ENCODE results near the gene CLDN2.

The CLDN2 gene

DNA sequence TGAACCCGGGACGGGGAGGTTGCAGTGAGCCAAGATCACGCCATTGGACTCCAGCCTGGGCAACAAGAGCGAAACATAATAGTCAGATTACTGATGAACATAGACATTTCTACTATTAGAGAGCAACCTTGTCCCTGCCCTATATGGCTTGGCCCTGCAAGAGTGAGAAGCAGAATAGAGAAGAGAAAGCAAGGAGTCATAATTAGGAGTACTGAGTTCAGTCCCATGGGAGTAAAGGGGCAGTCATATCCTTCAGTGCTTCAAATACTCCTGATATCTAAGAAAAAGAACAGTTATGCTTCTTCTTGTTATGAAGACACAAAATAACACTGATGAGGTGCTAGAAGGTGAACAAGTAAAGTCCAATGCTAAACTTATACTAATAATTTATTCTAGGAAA is 33.8 kb downstream of the CLDN2 start:
- TF ChIP-seq, protein P1, sequence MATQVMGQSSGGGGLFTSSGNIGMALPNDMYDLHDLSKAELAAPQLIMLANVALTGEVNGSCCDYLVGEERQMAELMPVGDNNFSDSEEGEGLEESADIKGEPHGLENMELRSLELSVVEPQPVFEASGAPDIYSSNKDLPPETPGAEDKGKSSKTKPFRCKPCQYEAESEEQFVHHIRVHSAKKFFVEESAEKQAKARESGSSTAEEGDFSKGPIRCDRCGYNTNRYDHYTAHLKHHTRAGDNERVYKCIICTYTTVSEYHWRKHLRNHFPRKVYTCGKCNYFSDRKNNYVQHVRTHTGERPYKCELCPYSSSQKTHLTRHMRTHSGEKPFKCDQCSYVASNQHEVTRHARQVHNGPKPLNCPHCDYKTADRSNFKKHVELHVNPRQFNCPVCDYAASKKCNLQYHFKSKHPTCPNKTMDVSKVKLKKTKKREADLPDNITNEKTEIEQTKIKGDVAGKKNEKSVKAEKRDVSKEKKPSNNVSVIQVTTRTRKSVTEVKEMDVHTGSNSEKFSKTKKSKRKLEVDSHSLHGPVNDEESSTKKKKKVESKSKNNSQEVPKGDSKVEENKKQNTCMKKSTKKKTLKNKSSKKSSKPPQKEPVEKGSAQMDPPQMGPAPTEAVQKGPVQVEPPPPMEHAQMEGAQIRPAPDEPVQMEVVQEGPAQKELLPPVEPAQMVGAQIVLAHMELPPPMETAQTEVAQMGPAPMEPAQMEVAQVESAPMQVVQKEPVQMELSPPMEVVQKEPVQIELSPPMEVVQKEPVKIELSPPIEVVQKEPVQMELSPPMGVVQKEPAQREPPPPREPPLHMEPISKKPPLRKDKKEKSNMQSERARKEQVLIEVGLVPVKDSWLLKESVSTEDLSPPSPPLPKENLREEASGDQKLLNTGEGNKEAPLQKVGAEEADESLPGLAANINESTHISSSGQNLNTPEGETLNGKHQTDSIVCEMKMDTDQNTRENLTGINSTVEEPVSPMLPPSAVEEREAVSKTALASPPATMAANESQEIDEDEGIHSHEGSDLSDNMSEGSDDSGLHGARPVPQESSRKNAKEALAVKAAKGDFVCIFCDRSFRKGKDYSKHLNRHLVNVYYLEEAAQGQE (IDR thresholded peaks at IDR 0.05; ENCODE audit: insufficient read depth in 1 of 2, low read depth in 2 of 2, low read length in 2 of 2), result no peak
- TF ChIP-seq SIN3A (IDR thresholded peaks at IDR 0.05; ENCODE audit: borderline replicate concordance, insufficient read depth, low read length) (no peak), TAF1 (IDR thresholded peaks at IDR 0.05; ENCODE audit: borderline replicate concordance, insufficient read depth, low read length) (no peak)

DNA sequence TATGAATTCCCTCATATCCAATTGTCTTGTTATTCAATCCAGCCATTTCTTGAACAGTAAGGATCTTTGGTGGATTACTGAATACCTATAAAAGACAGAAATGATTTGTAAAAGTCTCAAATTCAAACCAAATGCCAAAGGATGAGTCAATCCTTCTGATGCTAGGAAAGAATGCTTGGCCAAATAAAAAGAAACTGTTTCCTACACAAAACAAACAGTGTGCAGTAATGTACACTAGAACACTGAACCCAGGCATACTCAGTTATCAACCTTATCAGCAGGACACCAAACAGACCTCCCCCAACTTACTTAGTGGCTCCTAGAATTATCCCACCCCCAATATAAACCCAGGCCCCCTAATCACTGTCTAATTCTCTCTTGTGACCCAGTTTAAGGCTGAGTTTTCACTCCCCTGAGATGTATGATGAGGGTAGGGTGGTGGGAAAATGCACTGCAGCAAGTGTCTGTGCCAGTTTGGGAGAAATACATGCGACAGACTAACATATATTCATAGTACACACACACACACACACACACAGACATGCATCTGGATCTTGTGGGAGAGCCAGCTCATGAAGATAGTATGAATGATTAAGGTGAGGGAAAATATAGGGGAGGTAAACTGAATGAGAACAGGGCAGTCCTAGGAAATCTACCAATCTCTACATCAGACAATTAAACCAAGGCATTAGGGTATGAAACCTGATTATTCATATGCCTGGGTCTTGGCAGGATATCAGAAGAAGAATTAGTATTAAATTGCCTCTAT is 35.0 kb downstream of the CLDN2 start:
- TF ChIP-seq FOXP2 (optimal IDR thresholded peaks at IDR 0.05; ENCODE audit: borderline replicate concordance, extremely low read depth, extremely low read length, insufficient read depth), result no peak
- no peak for TF ChIP-seq POLR2AphosphoS5 (IDR thresholded peaks at IDR 0.05; ENCODE audit: low read depth, low read length)
- no peak for TF ChIP-seq TAF1 (IDR thresholded peaks at IDR 0.05; ENCODE audit: borderline replicate concordance, insufficient read depth, low read length)

DNA sequence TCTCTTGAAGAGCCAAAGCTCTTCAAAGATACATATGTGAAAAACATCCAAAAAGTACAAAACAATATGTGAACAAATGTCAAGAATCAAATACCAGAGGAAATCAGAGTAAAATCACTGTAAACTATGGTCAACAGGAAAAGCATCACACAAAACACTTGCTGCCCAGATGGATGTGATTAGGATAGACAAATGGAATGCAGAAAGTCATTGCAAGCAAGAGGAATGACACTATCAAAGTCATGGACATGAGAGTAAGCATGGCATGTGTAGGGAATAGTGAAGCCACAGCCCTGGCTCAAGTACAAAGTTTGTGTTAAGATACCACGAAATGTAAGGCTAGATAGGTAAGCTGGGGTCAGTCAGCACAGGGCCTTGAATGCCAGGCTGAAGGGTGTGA is 37.7 kb downstream of the CLDN2 start:
- TF ChIP-seq SIN3A (IDR thresholded peaks at IDR 0.05; ENCODE audit: borderline replicate concordance, insufficient read depth, low read length), result no peak
- TF ChIP-seq, protein P1 (IDR thresholded peaks at IDR 0.05; ENCODE audit: insufficient read depth in 1 of 2, low read depth in 2 of 2, low read length in 2 of 2), result no peak

DNA sequence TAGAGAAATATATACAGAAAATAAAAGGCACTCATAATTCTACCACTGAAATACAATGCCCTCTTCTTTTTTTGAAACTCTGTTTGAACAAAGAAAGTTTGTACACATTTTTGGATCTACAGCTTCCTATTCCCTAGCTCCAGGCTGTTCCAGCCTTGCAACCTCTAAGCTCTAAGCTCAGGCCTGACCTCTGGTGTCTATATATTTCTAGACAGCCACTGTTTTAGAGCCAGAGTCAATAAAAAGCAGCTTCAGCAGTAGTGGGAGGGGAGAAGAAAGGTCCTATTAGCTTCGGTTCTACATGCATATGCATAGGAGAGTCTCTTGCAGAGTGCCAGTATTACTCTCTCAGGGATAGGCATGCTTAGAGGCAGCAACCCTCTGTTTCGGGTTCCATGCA is 39.7 kb downstream of the CLDN2 start:
- TF ChIP-seq SIN3A (IDR thresholded peaks at IDR 0.05; ENCODE audit: borderline replicate concordance, insufficient read depth, low read length) (no peak), TAF1 (IDR thresholded peaks at IDR 0.05; ENCODE audit: borderline replicate concordance, insufficient read depth, low read length) (no peak), POLR2AphosphoS5 (IDR thresholded peaks at IDR 0.05; ENCODE audit: low read depth, low read length) (no peak), FOXP2 (optimal IDR thresholded peaks at IDR 0.05; ENCODE audit: borderline replicate concordance, extremely low read depth, extremely low read length, insufficient read depth) (no peak)
- TF ChIP-seq, protein P1 (IDR thresholded peaks at IDR 0.05; ENCODE audit: insufficient read depth in 1 of 2, low read depth in 2 of 2, low read length in 2 of 2), result no peak

GRCh38 chrX:106963111-106963510 is 42.9 kb downstream of the CLDN2 start:
- no peak for TF ChIP-seq SIN3A (IDR thresholded peaks at IDR 0.05; ENCODE audit: borderline replicate concordance, insufficient read depth, low read length)
- TF ChIP-seq, protein P1 (IDR thresholded peaks at IDR 0.05; ENCODE audit: insufficient read depth in 1 of 2, low read depth in 2 of 2, low read length in 2 of 2), result no peak
- TF ChIP-seq FOXP2 (optimal IDR thresholded peaks at IDR 0.05; ENCODE audit: borderline replicate concordance, extremely low read depth, extremely low read length, insufficient read depth), result no peak
- no peak for TF ChIP-seq TAF1 (IDR thresholded peaks at IDR 0.05; ENCODE audit: borderline replicate concordance, insufficient read depth, low read length)
- no peak for TF ChIP-seq POLR2AphosphoS5 (IDR thresholded peaks at IDR 0.05; ENCODE audit: low read depth, low read length)
